BLaER1 treated with 17β-estradiol and CSF1 and Interleukin-3, amounts not matched to agents 10 nM and 100 nM (cell line): Measurements from ENCODE around the gene ACAD11.

Source experiments
- H3K27ac ChIP-seq, 11 experiments: shearing (Covaris generic); formaldehyde crosslinking; 2 replicates each; pipeline ENCODE4 v1.8.1; 2022
- H3K27me3 ChIP-seq, 11 experiments: shearing (Covaris generic); formaldehyde crosslinking; 2 replicates each; pipeline ENCODE4 v1.8.1; 2022
- H3K36me3 ChIP-seq, 11 experiments: shearing (Covaris generic); formaldehyde crosslinking; 2 replicates each; pipeline ENCODE4 v1.8.1; 2022
- H3K4me1 ChIP-seq, 10 experiments: shearing (Covaris generic); formaldehyde crosslinking; 2 replicates each; pipeline ENCODE4 v1.8.1; 2022
- H3K4me2 ChIP-seq, 11 experiments: shearing (Covaris generic); formaldehyde crosslinking; 2 replicates each; pipeline ENCODE4 v1.8.1; 2022
- H3K4me3 ChIP-seq, 10 experiments: shearing (Covaris generic); formaldehyde crosslinking; 2 replicates each; pipeline ENCODE4 v1.8.1; 2022
- H3K9ac ChIP-seq, 11 experiments: shearing (Covaris generic); formaldehyde crosslinking; 2 replicates each; pipeline ENCODE4 v1.8.1; 2022
- H3K9me3 ChIP-seq, 11 experiments: shearing (Covaris generic); formaldehyde crosslinking; replicated peaks in 1 of 11; 2 replicates each; pipeline ENCODE4 v1.8.1; 2022
- H4K20me1 ChIP-seq, 11 experiments: shearing (Covaris generic); formaldehyde crosslinking; 2 replicates each; pipeline ENCODE4 v1.8.1; 2022
- Cebpa-rat ChIP-seq, 11 experiments: shearing (Covaris generic); IDR thresholded peaks; 2 replicates each; pipeline ENCODE4 v1.8.1; 2022

Gene ACAD11

DNA sequence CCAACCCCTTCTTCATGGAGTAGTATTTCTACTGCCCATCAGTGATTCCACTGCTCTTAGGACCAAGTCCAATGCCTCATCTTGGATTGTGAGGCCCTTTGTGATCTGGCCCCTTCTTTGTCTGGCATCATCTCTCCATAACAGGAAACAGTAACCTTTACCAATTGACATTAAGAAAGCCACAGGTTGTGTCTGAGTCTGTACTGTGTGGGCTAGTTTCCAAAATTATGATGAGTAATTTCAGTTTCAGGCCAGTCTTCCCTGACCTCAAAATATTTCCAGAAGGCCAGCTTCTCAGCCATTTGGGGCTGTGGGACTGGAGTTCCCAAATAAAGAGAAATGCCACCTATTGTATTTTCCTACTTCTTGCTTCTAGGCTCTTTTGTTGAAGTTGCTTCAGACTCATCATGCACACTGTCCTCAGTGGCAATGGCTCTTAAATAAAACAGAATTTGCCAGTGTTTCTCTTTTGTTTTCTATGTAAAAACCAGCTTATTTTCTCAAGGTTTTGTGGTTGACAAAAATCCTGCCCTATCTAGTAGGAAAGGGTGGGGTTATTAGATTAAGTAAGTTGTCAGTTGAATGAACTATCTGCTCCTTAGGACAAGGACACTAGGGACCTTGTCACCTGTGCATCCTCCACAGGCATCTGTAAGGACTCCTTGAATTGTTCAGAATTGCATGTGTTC lies 109.6 kb downstream of the ACAD11 start:
- H3K9ac ChIP-seq, result peak overlapping the region in 2 of 11 experiments; percentile 2 to 12; a peak in 1 of 22 replicates
- no peak for TF ChIP-seq Cebpa-rat (IDR thresholded peaks at IDR 0.05)
- H3K36me3 ChIP-seq, result no peaks in the 10 kb centered on the region; a peak in 1 of 22 replicates
- H3K27me3 ChIP-seq, result no peaks in the 10 kb centered on the region
- peak overlapping the region in 8 of 11 experiments; percentile 1 to 66 (median 38); a peak in 12 of 22 replicates for H3K27ac ChIP-seq
- H3K4me1 ChIP-seq, result peaks cover 16 to 85% (median 29%) of the 10 kb centered on the region in 10 experiments
- peak overlapping the region; percentile 28 to 78 (median 63) for H3K4me2 ChIP-seq
- H3K4me3 ChIP-seq, result no peak overlapping the region
- no peaks in the 10 kb centered on the region for H4K20me1 ChIP-seq
- H3K9me3 ChIP-seq, result peaks cover 0 to 9% (median 7%) of the 10 kb centered on the region in 11 experiments; a peak in 12 of 22 replicates

DNA sequence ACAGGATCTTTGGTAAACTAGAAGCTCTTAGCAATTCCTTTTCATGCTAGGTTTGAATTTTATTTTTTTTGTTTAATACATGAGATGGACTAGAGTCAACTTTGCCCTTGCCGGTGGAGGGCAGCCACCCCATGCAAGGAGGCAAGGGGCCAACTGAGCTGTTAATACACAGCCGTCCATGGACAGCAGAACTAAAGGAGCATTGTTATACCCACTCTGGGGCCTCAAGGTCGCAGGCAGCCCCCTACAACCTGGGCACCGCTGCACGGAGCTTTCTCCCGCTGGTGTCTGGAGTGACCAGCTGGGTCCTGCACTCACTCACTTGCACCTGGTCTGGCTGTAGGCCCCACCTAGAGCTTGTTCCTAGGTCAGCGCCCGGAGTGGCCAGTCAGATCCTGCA lies 110.4 kb downstream of the ACAD11 start:
- no peak for TF ChIP-seq Cebpa-rat (IDR thresholded peaks at IDR 0.05)
- Histone ChIP-seq H3K9ac (no peak overlapping the region), H3K4me1 (peaks cover 16 to 94% (median 32%) of the 10 kb centered on the region in 10 experiments), H3K36me3 (peaks cover 0 to 3% (median 0%) of the 10 kb centered on the region in 11 experiments; a peak in 2 of 22 replicates), H3K27me3 (no peaks in the 10 kb centered on the region), H3K27ac (no peak overlapping the region), H3K9me3 (peaks cover 0 to 9% (median 7%) of the 10 kb centered on the region in 11 experiments; a peak in 12 of 22 replicates), H3K4me3 (no peak overlapping the region), H4K20me1 (no peaks in the 10 kb centered on the region), H3K4me2 (peak overlapping the region in 5 of 11 experiments; percentile 69 to 78 (median 72); a peak in 10 of 22 replicates)

GRCh38 chr3:132545471-132545870 lies 114.1 kb downstream of the ACAD11 start:
- H3K27ac ChIP-seq, result peak overlapping the region in 6 of 11 experiments; percentile 14 to 71 (median 56); a peak in 8 of 22 replicates
- peaks cover 7 to 29% (median 20%) of the 10 kb centered on the region in 11 experiments; a peak in 21 of 22 replicates for H3K36me3 ChIP-seq
- peak overlapping the region in 4 of 11 experiments; percentile 6 to 27 (median 16); a peak in 3 of 22 replicates for H3K9ac ChIP-seq
- peaks cover 0 to 9% (median 7%) of the 10 kb centered on the region in 11 experiments; a peak in 12 of 22 replicates for H3K9me3 ChIP-seq
- H3K27me3 ChIP-seq, result no peaks in the 10 kb centered on the region
- no peaks in the 10 kb centered on the region for H4K20me1 ChIP-seq
- TF ChIP-seq Cebpa-rat (IDR thresholded peaks at IDR 0.05), result peak in 3 of 11 experiments; percentile 15 to 71 (median 64); a peak in 5 of 22 replicates
- peaks cover 9 to 98% (median 30%) of the 10 kb centered on the region in 10 experiments for H3K4me1 ChIP-seq
- peak overlapping the region in 6 of 11 experiments; percentile 8 to 87 (median 66); a peak in 10 of 22 replicates for H3K4me2 ChIP-seq
- H3K4me3 ChIP-seq, result no peak overlapping the region

DNA sequence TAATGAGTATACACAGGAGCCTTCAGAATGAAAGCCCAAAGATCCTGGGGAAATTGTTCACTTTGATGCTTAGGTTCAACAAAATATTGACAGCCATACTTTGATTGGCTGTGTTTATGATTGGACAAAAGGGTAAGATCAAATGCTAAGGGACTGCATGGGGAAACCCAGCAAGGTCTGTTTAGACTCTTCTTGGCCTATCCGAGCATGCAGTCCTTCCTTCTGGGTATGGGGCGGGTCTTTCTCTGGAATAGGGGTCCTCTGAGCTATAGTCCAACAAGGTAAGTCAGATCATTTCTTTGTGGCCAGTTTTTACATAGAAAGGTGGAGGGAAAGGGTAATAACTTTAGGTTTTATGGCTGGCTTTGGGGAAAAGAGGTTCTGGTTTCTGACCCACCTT lies 115.5 kb downstream of the ACAD11 start:
- TF ChIP-seq Cebpa-rat (IDR thresholded peaks at IDR 0.05), result no peak
- Histone ChIP-seq H4K20me1 (no peaks in the 10 kb centered on the region), H3K4me2 (peak overlapping the region in 4 of 11 experiments; percentile 65 to 87 (median 72); a peak in 8 of 22 replicates), H3K36me3 (peaks cover 15 to 43% (median 33%) of the 10 kb centered on the region in 11 experiments), H3K27ac (peak overlapping the region in 4 of 11 experiments; percentile 53 to 71 (median 58); a peak in 5 of 22 replicates), H3K27me3 (no peaks in the 10 kb centered on the region), H3K4me3 (no peak overlapping the region), H3K9ac (no peak overlapping the region), H3K4me1 (peaks cover 0 to 98% (median 18%) of the 10 kb centered on the region in 10 experiments; a peak in 11 of 20 replicates), H3K9me3 (peaks cover 0 to 9% (median 7%) of the 10 kb centered on the region in 11 experiments; a peak in 12 of 22 replicates)

DNA sequence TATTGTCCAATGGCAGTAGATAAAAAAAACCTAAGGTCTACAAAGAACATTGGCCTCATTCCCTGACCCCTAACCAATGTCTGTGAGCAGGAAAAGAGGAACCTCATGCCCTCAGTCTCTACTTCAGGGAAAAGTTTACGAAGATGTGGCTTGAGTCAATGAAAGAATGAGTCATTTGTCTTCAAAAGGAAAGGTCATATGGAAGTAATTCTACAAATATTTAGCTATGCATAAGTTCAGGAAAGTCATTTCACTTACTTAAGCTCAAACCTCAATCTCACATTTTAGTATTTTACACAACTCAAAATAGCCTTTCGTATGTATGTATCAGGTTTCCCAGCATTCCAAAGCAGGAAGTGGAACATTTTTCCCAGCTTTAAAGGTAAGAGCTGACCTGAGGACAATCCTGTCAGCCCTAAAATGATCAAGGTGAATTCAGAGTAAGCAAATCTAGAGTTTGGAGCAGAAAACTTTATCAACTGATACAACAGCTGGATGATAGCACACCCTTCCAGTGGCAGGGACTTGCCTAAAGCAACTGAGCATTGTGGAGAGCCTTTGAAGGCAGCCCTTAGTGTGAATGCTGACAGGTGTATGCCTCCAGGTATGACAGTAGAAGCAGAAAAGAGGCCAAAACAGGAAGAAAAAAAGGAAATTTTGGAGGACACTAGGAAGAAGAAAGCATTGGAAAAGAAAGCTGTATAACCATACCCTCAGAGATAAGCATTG lies 116.4 kb downstream of the ACAD11 start:
- H3K27ac ChIP-seq, result peak overlapping the region in 4 of 11 experiments; percentile 35 to 71 (median 54); a peak in 7 of 22 replicates

GRCh38 chr3:132542577-132542976 lies 117.0 kb downstream of the ACAD11 start:
- Histone ChIP-seq H3K27ac (peak overlapping the region in 4 of 11 experiments; percentile 35 to 67 (median 54); a peak in 8 of 22 replicates), H3K27me3 (no peaks in the 10 kb centered on the region), H4K20me1 (peaks cover 0 to 5% (median 0%) of the 10 kb centered on the region in 11 experiments; a peak in 2 of 22 replicates), H3K9ac (no peak overlapping the region; a peak in 2 of 22 replicates), H3K4me3 (no peak overlapping the region), H3K4me1 (peaks cover 0 to 99% (median 18%) of the 10 kb centered on the region in 10 experiments; a peak in 11 of 20 replicates), H3K4me2 (peak overlapping the region in 4 of 11 experiments; percentile 60 to 79 (median 72); a peak in 7 of 22 replicates), H3K36me3 (peaks cover 26 to 58% (median 48%) of the 10 kb centered on the region in 11 experiments; a peak in 21 of 22 replicates), H3K9me3 (no peaks in the 10 kb centered on the region)
- no peak for TF ChIP-seq Cebpa-rat (IDR thresholded peaks at IDR 0.05)

More for the DNA sequence above, 116.4 kb downstream of the ACAD11 start:
- Histone ChIP-seq H3K9ac (peak overlapping the region in 1 of 11 experiments; percentile 40; a peak in 1 of 22 replicates), H3K9me3 (peaks cover 0 to 6% (median 5%) of the 10 kb centered on the region in 11 experiments; a peak in 12 of 22 replicates), H3K4me1 (peaks cover 0 to 99% (median 18%) of the 10 kb centered on the region in 10 experiments; a peak in 11 of 20 replicates), H3K4me3 (no peak overlapping the region), H3K36me3 (peaks cover 20 to 52% (median 42%) of the 10 kb centered on the region in 11 experiments), H4K20me1 (0 out of 22 replicates have a peak, but pooled peaks cover 0 to under 1% (median 0%) of the 10 kb centered on the region in 11 experiments), H3K27me3 (no peaks in the 10 kb centered on the region), H3K4me2 (peak overlapping the region in 5 of 11 experiments; percentile 5 to 87 (median 65); a peak in 8 of 22 replicates)
- no peak for TF ChIP-seq Cebpa-rat (IDR thresholded peaks at IDR 0.05)

GRCh38 chr3:132539681-132540080 lies 119.9 kb downstream of the ACAD11 start:
- Histone ChIP-seq H3K4me3 (no peak overlapping the region), H3K9me3 (no peaks in the 10 kb centered on the region), H3K27ac (no peak overlapping the region), H4K20me1 (peaks cover 0 to 33% (median 19%) of the 10 kb centered on the region in 11 experiments; a peak in 12 of 22 replicates), H3K4me1 (peaks cover 0 to 93% (median 9%) of the 10 kb centered on the region in 10 experiments; a peak in 10 of 20 replicates), H3K4me2 (peak overlapping the region in 2 of 11 experiments; percentile 65 to 79; a peak in 2 of 22 replicates), H3K36me3 (peaks cover 47 to 86% (median 75%) of the 10 kb centered on the region in 11 experiments), H3K27me3 (no peaks in the 10 kb centered on the region), H3K9ac (0 out of 22 replicates have a peak overlapping the region, but pooled peaks of 1 of the 11 experiments have one; percentile 5)
- 0 out of 22 replicates have a peak, but pooled peaks of 1 of the 11 experiments have one; percentile 21 for TF ChIP-seq Cebpa-rat (IDR thresholded peaks at IDR 0.05)

GRCh38 chr3:132538072-132538471 lies 121.5 kb downstream of the ACAD11 start:
- H4K20me1 ChIP-seq, result peaks cover 0 to 49% (median 19%) of the 10 kb centered on the region in 11 experiments; a peak in 12 of 22 replicates
- no peak overlapping the region for H3K9ac ChIP-seq
- H3K4me2 ChIP-seq, result 0 out of 22 replicates have a peak overlapping the region, but pooled peaks of 1 of the 11 experiments have one; percentile 8
- H3K4me3 ChIP-seq, result no peak overlapping the region
- H3K36me3 ChIP-seq, result peaks cover 63 to 93% (median 87%) of the 10 kb centered on the region in 11 experiments
- H3K27me3 ChIP-seq, result no peaks in the 10 kb centered on the region
- no peak for TF ChIP-seq Cebpa-rat (IDR thresholded peaks at IDR 0.05)
- H3K27ac ChIP-seq, result no peak overlapping the region
- H3K9me3 ChIP-seq, result no peaks in the 10 kb centered on the region
- H3K4me1 ChIP-seq, result peaks cover 0 to 77% (median 6%) of the 10 kb centered on the region in 10 experiments; a peak in 10 of 20 replicates
